Left forelimb (tissue), 1 donor: ENCODE results near the gene BRICD5.

Experiments used
- DNase-seq: peaks from one replicate; pipeline ENCODE4 v3.0.0-alpha.2; 2018; ENCODE audit warnings: low spot score

BRICD5 gene

DNA sequence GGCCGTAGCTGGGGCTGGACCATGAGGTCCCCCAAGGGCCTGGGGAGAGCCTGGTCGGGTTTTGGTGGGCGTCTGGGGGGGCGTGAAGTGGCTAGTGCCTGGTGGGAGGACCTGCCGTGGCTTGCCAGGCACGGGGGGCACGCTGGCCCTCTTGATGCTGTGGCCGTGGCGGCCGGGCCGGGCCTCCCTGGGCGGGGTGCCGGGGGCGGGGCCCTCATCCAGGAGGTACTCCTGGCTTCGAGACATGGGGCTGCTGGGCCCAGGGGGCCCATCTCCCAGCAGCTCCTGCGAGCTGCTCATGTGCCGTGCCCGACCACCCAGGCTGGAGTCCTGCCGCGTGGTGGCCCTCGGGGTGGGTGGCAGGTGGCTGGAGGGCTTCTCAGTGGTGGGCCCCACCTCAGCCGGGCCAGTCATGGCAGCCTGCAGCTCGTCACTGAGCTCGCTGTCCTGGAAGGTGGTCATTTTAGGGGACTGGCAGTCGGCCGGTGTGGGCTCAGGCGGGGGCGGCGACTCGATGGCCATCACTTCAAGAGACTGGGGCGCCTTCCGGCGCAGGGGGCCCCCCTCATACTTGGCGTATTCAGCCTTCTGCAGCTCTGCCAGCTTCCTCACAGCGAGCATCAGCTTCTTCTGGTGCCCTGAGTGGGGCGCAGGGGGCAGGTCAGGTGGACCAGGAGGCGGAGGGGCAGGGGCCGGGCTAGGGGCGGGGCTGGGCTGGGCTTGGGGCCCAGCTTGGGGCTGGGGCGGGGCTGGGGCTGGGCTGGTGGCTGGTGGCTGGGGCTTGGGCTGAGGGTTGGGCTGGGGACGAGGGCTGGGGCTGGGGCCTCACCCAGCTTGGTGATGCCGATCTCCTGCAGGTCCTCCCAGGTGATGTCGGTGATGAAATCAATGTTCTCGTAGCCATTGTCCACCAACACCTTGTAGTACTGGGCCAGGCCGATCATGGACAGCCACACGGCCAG is 29.4 kb downstream of the BRICD5 start:
- no peak for DNase-seq

DNA sequence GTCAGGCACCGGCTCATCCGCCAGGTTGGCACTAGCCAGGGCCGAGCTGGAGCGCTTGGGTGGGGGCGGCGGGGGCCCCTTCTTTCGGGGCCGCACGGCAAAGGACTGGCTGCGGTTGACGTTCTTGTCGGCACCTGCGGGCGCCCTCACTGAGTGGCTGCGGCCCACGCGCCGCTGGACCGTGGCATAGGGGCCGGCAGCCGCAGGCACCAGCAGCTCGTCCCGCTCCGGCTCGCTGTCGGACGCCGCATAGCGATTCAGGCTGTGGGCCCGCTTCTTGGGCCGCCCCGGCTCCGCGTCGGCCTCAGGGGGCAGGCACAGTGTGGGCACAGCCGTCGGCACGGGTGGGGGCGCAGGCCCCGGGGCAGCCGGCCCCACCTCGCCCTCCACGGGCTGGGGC is 30.2 kb downstream of the BRICD5 start:
- DNase-seq, result no peak

DNA sequence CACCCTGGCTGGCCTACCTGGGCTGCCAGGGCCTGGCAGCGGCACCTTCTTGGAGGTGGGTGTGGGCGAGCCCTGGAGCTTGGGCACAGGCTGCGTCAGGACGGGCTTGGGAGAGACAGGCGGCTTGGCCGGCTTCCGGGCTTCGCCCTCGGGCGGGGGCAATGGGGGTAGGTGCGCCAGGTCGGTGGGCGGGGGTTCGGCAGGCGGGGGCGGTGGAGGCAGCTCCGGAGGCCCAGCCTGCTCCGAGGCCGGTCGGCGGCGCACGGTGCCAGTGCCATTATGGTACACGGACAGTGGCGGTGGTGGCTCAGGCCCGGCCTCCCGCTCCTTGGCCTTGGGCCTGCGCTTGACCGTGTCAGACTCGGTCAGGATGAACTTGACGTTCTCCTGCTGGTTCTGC is 31.1 kb downstream of the BRICD5 start:
- no peak for DNase-seq

DNA sequence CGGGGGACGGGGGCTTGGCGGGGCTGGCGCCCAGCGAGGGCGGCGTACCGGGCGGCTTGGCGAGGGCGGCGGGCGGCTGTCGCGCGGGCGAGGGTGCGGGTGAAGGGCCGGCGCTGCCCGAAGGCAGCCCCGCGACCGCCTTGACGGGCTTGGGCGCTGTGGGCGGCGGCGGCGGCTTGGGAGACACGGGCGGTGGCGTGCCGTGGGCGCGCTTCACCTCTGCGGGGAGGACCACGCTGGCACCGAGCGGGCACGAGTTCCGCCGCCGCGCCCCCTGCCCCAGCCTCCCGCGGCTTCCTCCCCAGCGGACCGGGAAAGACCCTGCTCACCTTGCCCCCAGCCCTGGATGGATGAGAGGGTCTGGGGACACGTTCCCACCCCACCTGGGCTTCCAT is 31.6 kb downstream of the BRICD5 start:
- DNase-seq, result no peak

DNA sequence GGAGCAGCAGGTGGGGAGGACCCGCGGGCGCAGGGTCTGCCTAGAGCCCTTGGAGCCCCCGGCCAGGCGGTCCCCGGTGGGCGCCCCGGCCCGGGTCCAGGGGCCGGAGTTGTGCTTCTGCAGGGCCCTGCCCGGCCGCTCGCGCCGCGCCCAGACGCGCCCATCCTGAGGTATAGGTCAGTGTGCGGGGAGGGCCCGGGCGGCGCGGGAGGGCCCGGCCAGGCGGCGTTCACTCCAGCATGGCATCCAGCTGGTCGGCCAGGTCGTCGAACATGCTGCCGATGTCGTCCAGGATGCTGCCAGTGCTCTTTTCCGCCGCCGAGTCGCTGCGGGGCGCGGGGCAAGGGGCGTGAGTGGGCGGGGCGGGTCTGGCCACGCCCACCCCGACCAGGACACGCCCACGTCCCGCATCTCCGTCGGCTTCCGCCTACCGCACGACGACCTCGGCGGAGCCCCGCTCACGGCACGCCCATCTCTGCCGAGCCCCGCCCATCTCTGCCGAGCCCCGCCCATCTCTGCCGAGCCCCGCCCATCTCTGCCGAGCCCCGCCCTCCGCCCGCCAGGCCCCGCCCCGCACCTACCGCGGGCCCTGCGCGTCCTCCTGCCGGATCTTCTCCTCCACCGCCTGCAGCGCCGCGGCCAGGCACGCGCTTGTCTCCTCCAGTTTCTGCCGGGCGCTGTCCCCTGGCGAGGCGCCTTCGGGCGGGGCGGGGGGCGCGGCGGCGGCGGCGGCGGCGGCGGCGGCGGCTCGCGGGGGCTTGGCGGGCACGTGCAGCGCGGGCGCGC is 32.1 kb downstream of the BRICD5 start:
- no peak for DNase-seq

DNA sequence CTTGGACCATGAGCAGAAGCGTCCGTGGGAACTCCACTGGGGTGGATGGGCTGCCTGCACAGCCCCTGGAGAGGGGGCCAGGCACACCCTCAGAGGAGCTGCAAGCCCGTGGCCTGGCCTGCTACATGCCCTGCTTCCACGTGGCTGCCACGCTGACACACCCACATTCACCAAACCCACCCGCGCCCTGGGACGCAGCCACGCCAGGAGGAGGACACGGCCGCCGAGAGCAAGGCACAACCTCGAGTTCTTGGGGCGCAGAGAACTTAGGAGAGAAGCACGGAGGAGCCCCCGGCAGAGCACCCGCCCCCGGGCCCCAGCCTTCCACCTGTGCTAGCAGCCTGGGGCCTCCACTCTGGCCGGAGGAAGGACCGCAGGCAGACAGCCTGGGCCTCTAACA is 33.1 kb downstream of the BRICD5 start:
- no peak for DNase-seq

DNA sequence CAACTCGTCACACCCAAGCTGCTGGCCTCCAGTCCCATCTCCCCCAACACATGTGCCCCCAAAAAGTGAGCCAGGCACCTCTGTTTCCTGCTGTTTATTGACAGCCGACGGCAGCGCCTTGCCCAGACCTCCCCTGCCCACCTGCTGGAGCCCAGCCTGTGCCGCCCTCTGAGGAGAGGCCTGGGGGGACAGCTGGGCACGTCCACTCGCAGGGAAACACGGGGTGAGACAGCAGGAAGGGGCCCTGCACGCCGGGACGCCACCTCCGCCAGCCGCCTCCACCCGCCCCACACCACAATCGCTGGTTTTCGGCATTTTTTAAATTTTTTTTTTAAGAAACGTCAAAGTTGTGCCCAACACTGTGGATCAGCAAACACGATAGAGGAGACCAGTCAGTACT is 33.6 kb downstream of the BRICD5 start:
- DNase-seq, result no peak

DNA sequence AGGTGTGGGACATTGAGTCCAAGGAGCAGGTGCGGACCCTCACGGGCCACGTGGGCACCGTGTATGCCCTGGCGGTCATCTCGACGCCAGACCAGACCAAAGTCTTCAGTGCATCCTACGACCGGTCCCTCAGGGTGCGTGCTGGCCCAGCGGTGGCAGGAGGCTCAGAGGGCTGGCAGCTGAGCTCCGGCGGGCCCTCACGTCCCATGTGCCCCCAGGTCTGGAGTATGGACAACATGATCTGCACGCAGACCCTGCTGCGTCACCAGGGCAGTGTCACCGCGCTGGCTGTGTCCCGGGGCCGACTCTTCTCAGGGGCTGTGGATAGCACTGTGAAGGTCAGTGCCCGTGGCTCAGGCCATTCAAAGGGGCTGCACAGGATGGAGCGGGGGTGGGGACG is 34.6 kb downstream of the BRICD5 start:
- DNase-seq, result no peak

DNA sequence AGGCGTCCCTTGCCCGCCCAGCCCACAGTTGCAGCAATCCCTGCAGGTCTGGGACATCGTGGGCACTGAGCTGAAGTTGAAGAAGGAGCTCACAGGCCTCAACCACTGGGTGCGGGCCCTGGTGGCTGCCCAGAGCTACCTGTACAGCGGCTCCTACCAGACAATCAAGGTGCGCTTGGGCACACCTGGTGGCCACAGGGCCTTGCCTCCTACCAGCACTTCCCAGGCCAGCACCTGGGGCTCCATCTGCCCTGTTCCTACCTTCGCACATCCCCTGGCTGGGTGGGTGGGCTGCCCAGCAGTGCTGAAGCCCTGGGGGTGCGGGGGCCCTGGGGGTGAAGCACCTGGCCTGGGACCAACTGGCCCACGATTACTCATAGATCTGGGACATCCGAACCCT is 35.2 kb downstream of the BRICD5 start:
- DNase-seq, result no peak

DNA sequence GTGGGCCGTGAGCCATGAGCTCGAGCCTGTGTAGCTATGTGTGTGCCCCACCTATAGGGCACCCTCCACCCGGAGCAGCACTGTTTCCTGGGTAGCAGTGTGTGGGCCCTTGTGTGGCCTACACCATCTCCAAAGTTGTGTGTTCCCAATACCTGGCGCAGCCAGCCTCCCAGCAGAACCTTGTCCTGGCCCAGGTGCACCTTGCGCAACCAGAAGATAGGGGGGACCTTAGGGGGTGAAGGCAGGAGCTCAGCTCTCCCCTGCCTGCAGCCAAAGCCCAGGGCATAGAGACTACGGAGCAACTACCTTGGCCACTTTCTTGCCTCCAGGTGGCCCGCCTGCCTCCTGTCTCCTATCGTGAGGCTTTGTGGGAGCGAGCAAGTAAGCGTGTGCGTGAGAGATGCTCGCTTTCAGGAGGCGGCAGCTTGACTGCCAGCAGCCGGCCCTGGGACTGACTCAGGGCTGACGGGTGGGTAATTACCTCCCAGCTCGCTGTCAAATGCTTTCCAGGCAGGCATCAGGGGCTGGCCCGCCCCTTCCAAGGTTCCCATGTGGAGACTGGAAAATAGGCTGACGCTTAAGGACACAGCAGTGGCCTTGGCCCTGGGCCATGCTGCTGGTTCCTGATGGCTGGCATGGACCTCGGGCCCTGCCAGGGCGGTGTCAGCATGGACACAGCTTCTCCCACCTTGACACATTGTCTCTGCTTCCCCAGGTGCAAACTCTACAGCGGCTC is 36.1 kb downstream of the BRICD5 start:
- no peak for DNase-seq

DNA sequence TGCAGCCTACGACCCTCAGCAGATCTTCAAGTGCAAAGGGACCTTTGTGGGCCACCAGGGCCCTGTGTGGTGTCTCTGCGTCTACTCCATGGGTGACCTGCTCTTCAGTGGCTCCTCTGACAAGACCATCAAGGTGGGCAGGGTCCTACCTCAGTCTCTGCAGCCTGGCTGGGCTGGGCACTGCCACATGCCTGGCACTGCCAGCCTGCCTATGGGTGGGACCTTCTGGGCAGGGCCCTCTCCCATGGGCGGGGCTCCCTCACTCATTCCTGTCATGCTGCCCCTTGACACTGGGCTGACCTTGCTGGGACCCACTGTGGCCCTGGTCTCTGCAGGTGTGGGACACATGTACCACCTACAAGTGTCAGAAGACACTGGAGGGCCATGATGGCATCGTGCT is 36.7 kb downstream of the BRICD5 start:
- no peak for DNase-seq

DNA sequence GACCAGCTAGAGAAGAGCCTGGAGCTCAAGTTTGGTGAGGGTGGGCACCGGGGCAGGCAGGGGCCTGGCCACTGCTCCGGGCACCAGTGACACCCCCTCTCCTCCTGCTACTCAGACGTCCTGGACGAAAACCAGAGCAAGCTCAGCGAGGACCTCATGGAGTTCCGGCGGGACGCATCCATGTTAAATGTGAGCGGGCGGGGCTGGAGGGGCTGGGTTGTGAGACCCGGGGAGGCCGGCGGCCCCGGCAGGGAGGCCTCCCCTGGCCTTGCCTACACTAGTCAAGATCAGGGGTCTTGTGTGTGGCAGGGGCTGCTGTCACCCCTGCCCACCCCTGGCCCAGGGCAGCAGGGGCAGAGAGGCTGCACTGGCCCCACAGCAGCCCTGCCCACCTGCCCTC is 37.3 kb downstream of the BRICD5 start:
- no peak for DNase-seq

DNA sequence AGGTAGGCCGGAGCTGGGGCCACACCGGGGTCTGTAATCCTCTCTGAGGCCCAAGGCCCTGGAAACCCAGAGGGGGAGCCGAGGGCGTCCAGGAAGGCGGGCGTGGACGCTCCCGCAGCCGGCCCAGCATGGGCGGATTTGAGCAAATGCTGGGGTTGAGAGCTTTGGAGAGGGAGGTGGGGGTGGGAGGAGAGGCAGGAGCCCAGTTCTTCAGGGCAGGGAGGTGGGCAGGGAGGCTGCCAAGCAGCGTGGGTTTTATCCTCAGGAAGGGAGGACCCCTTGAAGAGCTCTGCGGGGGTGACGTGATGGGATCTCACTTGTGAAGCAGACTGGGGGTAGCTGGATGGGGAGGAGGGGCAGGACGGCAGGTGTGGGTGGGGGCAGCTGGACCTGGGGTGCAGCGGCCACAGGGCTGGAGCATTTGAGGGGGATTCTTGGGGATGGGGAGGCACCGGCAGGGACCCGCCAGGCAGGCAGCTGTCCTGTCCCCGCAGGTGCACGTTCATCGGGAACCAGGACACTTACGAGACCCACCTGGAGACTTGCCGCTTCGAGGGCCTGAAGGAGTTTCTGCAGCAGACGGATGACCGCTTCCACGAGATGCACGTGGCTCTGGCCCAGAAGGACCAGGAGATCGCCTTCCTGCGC is 37.9 kb downstream of the BRICD5 start:
- DNase-seq, result no peak

DNA sequence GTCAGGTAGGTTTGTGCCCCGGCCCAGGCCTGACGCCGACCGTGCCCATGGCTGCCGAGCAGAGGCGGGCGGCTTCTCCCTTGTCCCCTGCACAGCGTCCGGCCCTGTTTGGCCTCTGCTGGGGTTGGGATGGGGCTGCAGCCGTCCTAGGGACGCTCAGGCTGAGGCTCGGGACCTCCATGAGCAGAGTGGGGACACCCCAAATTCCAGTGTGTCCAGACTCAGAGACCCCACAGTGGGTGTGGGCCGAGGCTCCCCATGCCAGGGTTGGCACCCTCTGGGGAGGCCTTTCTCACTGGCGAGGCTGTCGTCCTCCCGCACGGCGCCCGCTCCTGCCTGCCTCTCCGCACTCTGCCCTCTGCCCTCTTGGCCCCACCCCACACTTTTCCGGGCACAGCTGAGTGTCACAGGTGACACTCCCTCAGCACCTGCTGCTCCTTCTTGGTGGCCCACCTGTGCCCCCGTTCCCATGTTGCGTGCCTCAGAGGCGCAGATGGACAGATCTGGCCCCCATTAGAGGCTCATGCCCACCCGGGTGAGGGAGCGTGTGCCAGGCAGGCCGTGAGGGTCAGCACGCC is 39.0 kb downstream of the BRICD5 start:
- DNase-seq, result no peak

DNA sequence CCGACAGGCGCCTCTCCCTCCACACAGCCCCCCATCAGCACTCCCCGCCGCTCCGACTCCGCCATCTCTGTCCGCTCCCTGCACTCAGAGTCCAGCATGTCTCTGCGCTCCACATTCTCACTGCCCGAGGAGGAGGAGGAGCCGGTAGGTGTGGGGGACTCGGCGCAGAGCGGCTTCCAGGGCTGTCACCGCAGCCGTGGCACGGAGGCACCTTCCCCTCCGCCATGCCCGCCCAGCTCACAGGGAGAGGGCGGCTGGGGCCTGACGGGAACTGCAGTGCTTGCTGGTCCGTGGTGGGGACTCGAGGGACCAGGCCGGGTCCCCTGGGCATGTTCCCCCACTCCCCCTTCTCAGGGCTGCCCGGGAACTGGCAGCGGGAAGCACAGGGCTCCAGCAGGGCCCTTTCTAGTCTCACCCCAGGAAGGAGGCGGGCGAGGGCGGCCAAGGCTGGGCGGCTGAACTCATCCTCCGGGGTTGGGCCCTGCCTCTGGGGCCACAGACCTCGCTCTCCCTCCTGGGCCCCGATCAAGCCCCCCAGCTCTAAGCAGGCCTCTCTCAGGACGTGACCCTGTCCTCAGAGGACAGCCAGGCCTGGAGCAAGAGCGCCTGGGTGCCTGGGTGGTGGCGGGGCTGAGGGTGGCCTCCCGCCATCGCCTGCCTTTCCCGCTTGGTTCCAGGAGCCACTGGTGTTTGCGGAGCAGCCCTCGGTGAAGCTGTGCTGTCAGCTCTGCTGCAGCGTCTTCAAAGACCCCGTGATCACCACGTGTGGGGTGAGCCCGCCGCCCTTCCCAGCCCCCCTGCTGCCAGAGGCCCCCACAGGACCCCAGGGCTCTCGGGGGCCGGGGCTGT is 39.9 kb downstream of the BRICD5 start:
- no peak for DNase-seq

DNA sequence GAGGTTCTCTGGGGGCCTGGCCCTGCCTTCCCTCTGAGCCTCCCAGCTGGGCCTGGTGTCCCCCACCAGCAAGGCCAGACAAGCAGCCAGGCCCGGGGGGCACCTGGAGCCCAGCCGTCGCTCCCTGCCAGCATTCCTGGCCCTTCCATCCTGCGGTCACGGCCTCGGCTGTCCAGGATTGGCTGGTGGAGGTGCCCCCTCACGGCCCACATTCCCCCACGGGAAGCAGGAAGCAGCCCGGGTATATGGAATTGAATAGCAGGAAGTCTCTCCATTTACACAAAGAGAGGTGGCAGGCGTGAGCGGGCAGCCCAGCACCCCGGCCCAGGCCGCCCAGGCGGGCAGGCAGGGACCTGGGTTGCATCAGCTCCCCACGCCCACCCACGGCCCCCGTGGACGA is 40.6 kb downstream of the BRICD5 start:
- DNase-seq, result no peak

DNA sequence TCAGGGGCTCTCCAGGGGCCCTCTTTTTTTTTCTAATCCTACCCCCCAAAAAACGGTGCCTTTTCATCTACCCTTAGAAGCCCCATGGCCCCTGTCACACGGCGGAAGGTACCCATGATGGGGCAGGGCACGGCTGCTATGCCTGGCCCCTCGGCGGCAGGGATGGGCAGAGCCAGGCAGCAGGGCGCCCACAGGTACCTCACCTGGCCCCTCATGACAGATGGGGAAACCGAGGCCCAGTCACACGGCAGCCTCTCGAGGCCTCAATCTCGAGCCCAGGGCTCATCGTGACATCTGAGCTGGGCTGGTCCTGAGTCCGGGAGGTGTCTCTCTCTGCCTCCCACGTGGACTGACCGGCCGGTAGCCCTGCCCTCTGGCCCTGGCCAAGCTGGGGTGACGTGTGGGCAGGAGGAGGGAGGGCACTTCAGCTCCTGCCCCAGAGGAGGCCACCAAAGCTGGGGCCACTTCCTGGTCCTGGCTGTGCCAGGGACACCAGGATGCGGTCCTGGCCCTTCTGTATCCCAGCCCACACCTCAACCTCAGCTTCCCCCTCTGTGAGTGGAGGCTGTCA is 43.5 kb downstream of the BRICD5 start:
- no peak for DNase-seq

DNA sequence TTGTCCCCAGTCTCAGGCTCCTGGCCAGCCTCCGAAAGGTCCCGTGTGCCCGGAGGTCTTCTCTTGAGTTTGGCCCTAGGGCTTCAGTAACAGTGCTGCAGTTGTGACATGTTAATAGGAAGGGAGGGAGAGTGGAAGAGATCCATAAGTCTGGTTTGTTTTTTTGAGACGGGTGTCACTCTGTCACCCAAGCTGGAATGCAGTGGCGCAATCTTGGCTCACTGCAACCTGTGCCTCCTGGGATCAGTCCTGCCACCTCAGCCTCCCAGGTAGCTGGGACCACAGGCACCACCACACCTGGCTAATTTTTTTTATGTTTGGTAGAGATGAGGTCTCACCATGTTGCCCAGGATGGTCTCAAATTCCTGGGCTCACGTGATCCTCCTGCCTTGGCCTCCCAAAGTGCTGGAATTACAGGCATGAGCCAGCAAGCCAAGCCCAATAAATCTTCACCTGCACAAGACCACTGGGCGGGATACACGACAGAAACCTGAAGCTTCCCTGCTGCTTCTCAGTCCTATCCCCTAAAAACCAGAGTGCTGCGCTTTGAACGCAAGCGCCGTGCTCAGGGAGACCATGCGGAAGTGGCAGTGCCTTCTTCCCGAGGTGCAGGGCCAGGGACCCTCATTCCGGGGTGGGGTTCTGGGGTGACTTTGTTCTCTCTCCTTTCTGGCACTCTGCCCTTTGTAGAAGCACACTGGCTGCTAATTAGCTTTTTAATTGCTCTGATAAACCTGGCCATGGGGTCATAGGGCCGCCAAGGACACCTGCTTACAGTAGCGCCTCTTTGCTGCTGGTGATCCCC is 44.2 kb downstream of the BRICD5 start:
- DNase-seq, result no peak

DNA sequence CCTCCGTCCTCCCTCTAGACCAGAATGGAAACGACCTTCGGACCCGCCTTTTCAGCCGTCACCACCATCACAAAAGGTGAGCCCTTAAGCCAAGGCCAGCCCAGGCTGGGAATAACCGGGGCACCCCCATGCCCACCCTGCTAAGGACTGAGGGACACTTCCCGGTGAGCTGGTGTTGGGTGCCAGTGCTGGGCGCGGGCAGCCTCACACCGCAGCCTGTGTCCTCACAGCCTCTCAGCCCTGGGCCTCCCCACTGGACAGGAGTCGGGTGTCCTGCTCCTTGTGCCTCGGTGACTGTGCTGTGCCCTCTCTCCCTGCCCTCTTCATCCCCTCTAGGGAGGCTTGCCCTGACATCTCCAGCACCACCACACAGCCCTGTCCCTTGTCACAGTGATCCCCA is 44.8 kb downstream of the BRICD5 start:
- no peak for DNase-seq
